ENCODE data around the gene CDH13. TPM values are rescaled to one million over a fixed set of nuclear protein-coding genes. Genes with fewer than 3 reads are reported as not detected.

The CDH13 gene
- total RNA-seq, 1 experiment from 2014 or later = 0.56 TPM

GRCh38 chr16:83494459-83494858 lies 867.7 kb downstream of the CDH13 start:
- Histone ChIP-seq H2AFZ (ENCODE audit: low read length) (no peak overlapping the region), H3K36me3 (ENCODE audit: insufficient read depth, low read length) (no peaks in the 10 kb centered on the region), H4K20me1 (ENCODE audit: insufficient read depth, low read depth, low read length) (no peaks in the 10 kb centered on the region), H3K27ac (ENCODE audit: low read length) (no peak overlapping the region), H3K27me3 (ENCODE audit: low read length) (no peaks in the 10 kb centered on the region), H3K9ac (ENCODE audit: low read length) (no peak overlapping the region), H3K9me2 (replicated peaks; ENCODE audit: insufficient read depth, low read length) (no peaks in the 10 kb centered on the region), H3K9me3 (ENCODE audit: low read length) (no peaks in the 10 kb centered on the region), H3K79me2 (ENCODE audit: low read length) (no peaks in the 10 kb centered on the region), H3K4me3 (ENCODE audit: low read length) (no peak overlapping the region), H3K4me2 (ENCODE audit: low read depth, low read length, poor library complexity, severe bottlenecking) (no peak overlapping the region), H3K4me1 (ENCODE audit: low read length) (no peaks in the 10 kb centered on the region)
- no peak for DNase-seq

- Histone ChIP-seq H3K4me2 (ENCODE audit: low read depth, low read length, poor library complexity, severe bottlenecking) (no peak overlapping the region), H3K9ac (ENCODE audit: low read length) (no peak overlapping the region), H3K27me3 (ENCODE audit: low read length) (no peaks in the 10 kb centered on the region), H3K9me3 (ENCODE audit: low read length) (no peaks in the 10 kb centered on the region), H3K79me2 (ENCODE audit: low read length) (no peaks in the 10 kb centered on the region), H3K27ac (ENCODE audit: low read length) (no peak overlapping the region), H3K4me3 (ENCODE audit: low read length) (no peak overlapping the region), H3K9me2 (replicated peaks; ENCODE audit: insufficient read depth, low read length) (no peaks in the 10 kb centered on the region), H2AFZ (ENCODE audit: low read length) (no peak overlapping the region), H3K4me1 (ENCODE audit: low read length) (no peaks in the 10 kb centered on the region), H4K20me1 (ENCODE audit: insufficient read depth, low read depth, low read length) (no peaks in the 10 kb centered on the region), H3K36me3 (ENCODE audit: insufficient read depth, low read length) (no peaks in the 10 kb centered on the region)
- peak; percentile 34 for DNase-seq
Measured at GRCh38 chr16:83501481-83501880, 874.7 kb downstream of the CDH13 start.

- DNase-seq = no peak
- H3K9me2 ChIP-seq (replicated peaks; ENCODE audit: insufficient read depth, low read length) = no peaks in the 10 kb centered on the region
- H3K4me3 ChIP-seq (ENCODE audit: low read length) = no peak overlapping the region
- no peaks in the 10 kb centered on the region for H3K79me2 ChIP-seq (ENCODE audit: low read length)
- H3K9ac ChIP-seq (ENCODE audit: low read length) = no peak overlapping the region
- H3K4me1 ChIP-seq (ENCODE audit: low read length) = peaks cover 8% of the 10 kb centered on the region
- H4K20me1 ChIP-seq (ENCODE audit: insufficient read depth, low read depth, low read length) = no peaks in the 10 kb centered on the region
- H3K4me2 ChIP-seq (ENCODE audit: low read depth, low read length, poor library complexity, severe bottlenecking) = no peak overlapping the region
- no peak overlapping the region for H3K27ac ChIP-seq (ENCODE audit: low read length)
- H3K9me3 ChIP-seq (ENCODE audit: low read length) = no peaks in the 10 kb centered on the region
- no peak overlapping the region for H2AFZ ChIP-seq (ENCODE audit: low read length)
- no peaks in the 10 kb centered on the region for H3K27me3 ChIP-seq (ENCODE audit: low read length)
- H3K36me3 ChIP-seq (ENCODE audit: insufficient read depth, low read length) = no peaks in the 10 kb centered on the region
Measured at GRCh38 chr16:83508295-83508694, 881.5 kb downstream of the CDH13 start.

- Histone ChIP-seq H3K36me3 (ENCODE audit: insufficient read depth, low read length) (no peaks in the 10 kb centered on the region), H3K4me1 (ENCODE audit: low read length) (peaks cover 8% of the 10 kb centered on the region), H3K9ac (ENCODE audit: low read length) (no peak overlapping the region), H3K9me2 (replicated peaks; ENCODE audit: insufficient read depth, low read length) (no peaks in the 10 kb centered on the region), H4K20me1 (ENCODE audit: insufficient read depth, low read depth, low read length) (no peaks in the 10 kb centered on the region), H3K27me3 (ENCODE audit: low read length) (no peaks in the 10 kb centered on the region), H3K4me2 (ENCODE audit: low read depth, low read length, poor library complexity, severe bottlenecking) (no peak overlapping the region), H3K9me3 (ENCODE audit: low read length) (no peaks in the 10 kb centered on the region), H3K27ac (ENCODE audit: low read length) (no peak overlapping the region), H3K79me2 (ENCODE audit: low read length) (no peaks in the 10 kb centered on the region), H3K4me3 (ENCODE audit: low read length) (no peak overlapping the region), H2AFZ (ENCODE audit: low read length) (no peak overlapping the region)
- DNase-seq = no peak
Measured at GRCh38 chr16:83509316-83509715, 882.5 kb downstream of the CDH13 start.

GRCh38 chr16:83510906-83511305 lies 884.1 kb downstream of the CDH13 start:
- H3K9me3 ChIP-seq (ENCODE audit: low read length) = no peaks in the 10 kb centered on the region
- no peak overlapping the region for H3K4me2 ChIP-seq (ENCODE audit: low read depth, low read length, poor library complexity, severe bottlenecking)
- H3K9me2 ChIP-seq (replicated peaks; ENCODE audit: insufficient read depth, low read length) = no peaks in the 10 kb centered on the region
- H3K36me3 ChIP-seq (ENCODE audit: insufficient read depth, low read length) = no peaks in the 10 kb centered on the region
- no peaks in the 10 kb centered on the region for H3K79me2 ChIP-seq (ENCODE audit: low read length)
- peaks cover 8% of the 10 kb centered on the region for H3K4me1 ChIP-seq (ENCODE audit: low read length)
- no peaks in the 10 kb centered on the region for H4K20me1 ChIP-seq (ENCODE audit: insufficient read depth, low read depth, low read length)
- no peak overlapping the region for H3K9ac ChIP-seq (ENCODE audit: low read length)
- no peaks in the 10 kb centered on the region for H3K27me3 ChIP-seq (ENCODE audit: low read length)
- no peak overlapping the region for H3K27ac ChIP-seq (ENCODE audit: low read length)
- no peak overlapping the region for H2AFZ ChIP-seq (ENCODE audit: low read length)
- no peak overlapping the region for H3K4me3 ChIP-seq (ENCODE audit: low read length)
- peak; percentile 22 for DNase-seq

- Histone ChIP-seq H3K79me2 (ENCODE audit: low read length) (no peaks in the 10 kb centered on the region), H3K4me2 (ENCODE audit: low read depth, low read length, poor library complexity, severe bottlenecking) (no peak overlapping the region), H3K36me3 (ENCODE audit: insufficient read depth, low read length) (no peaks in the 10 kb centered on the region), H3K9me2 (replicated peaks; ENCODE audit: insufficient read depth, low read length) (no peaks in the 10 kb centered on the region), H3K9me3 (ENCODE audit: low read length) (no peaks in the 10 kb centered on the region), H3K4me1 (ENCODE audit: low read length) (peaks cover 8% of the 10 kb centered on the region), H3K9ac (ENCODE audit: low read length) (no peak overlapping the region), H2AFZ (ENCODE audit: low read length) (no peak overlapping the region), H3K27ac (ENCODE audit: low read length) (no peak overlapping the region), H4K20me1 (ENCODE audit: insufficient read depth, low read depth, low read length) (no peaks in the 10 kb centered on the region), H3K27me3 (ENCODE audit: low read length) (no peaks in the 10 kb centered on the region), H3K4me3 (ENCODE audit: low read length) (no peak overlapping the region)
- peak; percentile 14 for DNase-seq
Measured at GRCh38 chr16:83513008-83513755, 886.4 kb downstream of the CDH13 start.

GRCh38 chr16:83515395-83515794 lies 888.6 kb downstream of the CDH13 start:
- no peaks in the 10 kb centered on the region for H3K27me3 ChIP-seq (ENCODE audit: low read length)

GRCh38 chr16:83516931-83517330 lies 890.2 kb downstream of the CDH13 start:
- H2AFZ ChIP-seq (ENCODE audit: low read length) = no peak overlapping the region
- H3K4me1 ChIP-seq (ENCODE audit: low read length) = no peaks in the 10 kb centered on the region
- H3K36me3 ChIP-seq (ENCODE audit: insufficient read depth, low read length) = no peaks in the 10 kb centered on the region
- H3K9me3 ChIP-seq (ENCODE audit: low read length) = no peaks in the 10 kb centered on the region
- no peaks in the 10 kb centered on the region for H3K79me2 ChIP-seq (ENCODE audit: low read length)
- H4K20me1 ChIP-seq (ENCODE audit: insufficient read depth, low read depth, low read length) = no peaks in the 10 kb centered on the region
- no peak overlapping the region for H3K9ac ChIP-seq (ENCODE audit: low read length)
- no peak overlapping the region for H3K4me3 ChIP-seq (ENCODE audit: low read length)
- no peak overlapping the region for H3K27ac ChIP-seq (ENCODE audit: low read length)
- H3K27me3 ChIP-seq (ENCODE audit: low read length) = no peaks in the 10 kb centered on the region
- H3K4me2 ChIP-seq (ENCODE audit: low read depth, low read length, poor library complexity, severe bottlenecking) = no peak overlapping the region
- no peaks in the 10 kb centered on the region for H3K9me2 ChIP-seq (replicated peaks; ENCODE audit: insufficient read depth, low read length)
- DNase-seq = no peak

More at GRCh38 chr16:83515395-83515794, 888.6 kb downstream of the CDH13 start:
- Histone ChIP-seq H3K9me3 (ENCODE audit: low read length) (no peaks in the 10 kb centered on the region), H3K4me3 (ENCODE audit: low read length) (no peak overlapping the region), H3K4me2 (ENCODE audit: low read depth, low read length, poor library complexity, severe bottlenecking) (no peak overlapping the region), H3K36me3 (ENCODE audit: insufficient read depth, low read length) (no peaks in the 10 kb centered on the region), H4K20me1 (ENCODE audit: insufficient read depth, low read depth, low read length) (no peaks in the 10 kb centered on the region), H3K27ac (ENCODE audit: low read length) (no peak overlapping the region), H3K9me2 (replicated peaks; ENCODE audit: insufficient read depth, low read length) (no peaks in the 10 kb centered on the region), H3K4me1 (ENCODE audit: low read length) (no peaks in the 10 kb centered on the region), H3K79me2 (ENCODE audit: low read length) (no peaks in the 10 kb centered on the region), H3K9ac (ENCODE audit: low read length) (no peak overlapping the region), H2AFZ (ENCODE audit: low read length) (no peak overlapping the region)
- DNase-seq = peak; percentile 10
